ENCODE measurements around the gene EIF3D. TPM values are rescaled to one million over a fixed set of nuclear protein-coding genes. Genes with fewer than 3 reads are reported as not detected.

The EIF3D gene
- total and polyA plus RNA-seq, 9 of the 15 experiments (the other 6 are each of a cell fraction or from before 2014, with no cell fraction given) = 191 to 422 (median 279) TPM

- TF ChIP-seq ZBTB33 (CRISPR knock-in tag; IDR thresholded peaks at IDR 0.05) = peak; percentile 77
- no peak for TF ChIP-seq ZNF217 (CRISPR knock-in tag; IDR thresholded peaks at IDR 0.05)
- DNase-seq (ENCODE audit: extremely low read depth in 1 of 4, low spot score in 3 of 4) (no peak), FAIRE-seq (no peak), ATAC-seq (no peak)
- ChIA-PET CTCF (ENCODE audit: low intra/inter-chr PET ratio) (no interaction called here), POLR2A (interaction anchor here (1.0 kb wide), 1 partner anchor 216 kb away, joined by 6 read pairs; no protein-coding TSS in a partner anchor)
- Histone ChIP-seq H2AFZ (ENCODE audit: low read depth, low read length) (no peak overlapping the region), H3K4me3 (no peak overlapping the region), H3K4me2 (ENCODE audit: insufficient read depth, low read length) (no peak overlapping the region), H3K4me1 (replicated peaks in 1 of 2; ENCODE audit: control insufficient read depth in 2 of 2, insufficient read depth in 2 of 2, low read length in 2 of 2) (peaks cover 0 to 12% of the 10 kb centered on the region in 2 experiments; a peak in 4 of 5 replicates), H3K9ac (ENCODE audit: insufficient read depth in 1 of 2, low read depth in 2 of 2, low read length in 2 of 2) (no peak overlapping the region), H3K36me3 (ENCODE audit: control insufficient read depth, insufficient read depth, low read length) (no peaks in the 10 kb centered on the region), H3K79me2 (ENCODE audit: control insufficient read depth, insufficient read depth, low read length) (no peaks in the 10 kb centered on the region), H3K27me3 (ENCODE audit: control insufficient read depth in 2 of 2, insufficient read depth in 2 of 2, low read length in 2 of 2) (peaks cover 12 to 25% of the 10 kb centered on the region in 2 experiments; a peak in 3 of 5 replicates), H3K9me1 (ENCODE audit: control insufficient read depth, insufficient read depth, low read length) (no peaks in the 10 kb centered on the region), H3K27ac (ENCODE audit: extremely low read depth, low read depth, low read length) (no peak overlapping the region), H3K9me3 (replicated peaks; ENCODE audit: control insufficient read depth, insufficient read depth, low read depth, low read length) (no peaks in the 10 kb centered on the region), H4K20me1 (replicated peaks; ENCODE audit: control insufficient read depth, insufficient read depth, low read length) (no peaks in the 10 kb centered on the region)
- intact Hi-C loops (cut with micrococcal nuclease) (no loop called here), in situ Hi-C loops (cut with MboI) (no loop called here)
- BruUV-seq (replicated peaks) = no TSS peak
- 23% methylated on average over 20 of the region's 48 CpGs for WGBS (ENCODE audit: insufficient coverage, low coverage, missing lambda C conversion rate)
Observed at GRCh38 chr22:36564422-36565158, 35.6 kb upstream of the EIF3D start.

Data from K562 (cell line).